Endothelial cell (in vitro differentiated cells): ENCODE data around the gene DUSP14. TPM values are rescaled to one million over a fixed set of nuclear protein-coding genes. Genes with fewer than 3 reads are reported as not detected.
A peak's percentile ranks its signal among the peaks of the same experiment; 100 is the strongest.

Experiments used
- DNase-seq: peaks from one replicate; pipeline ENCODE4 v3.0.0; 2021; ENCODE audit warnings: low spot score
- H3K27ac Mint-ChIP-seq: one replicate; pipeline ENCODE4 v1.8.0; 2021; ENCODE audit warnings: mixed read lengths, inconsistent platforms; ENCODE audit not compliant: unreplicated experiment
- H3K27me3 Mint-ChIP-seq: one replicate; pipeline ENCODE4 v1.8.0; 2021; ENCODE audit warnings: mild to moderate bottlenecking, moderate library complexity, mixed read lengths, inconsistent platforms; ENCODE audit not compliant: unreplicated experiment
- H3K36me3 Mint-ChIP-seq: one replicate; pipeline ENCODE4 v1.8.0; 2021; ENCODE audit warnings: mild to moderate bottlenecking, low read depth, mixed read lengths, inconsistent platforms; ENCODE audit not compliant: unreplicated experiment
- H3K4me1 Mint-ChIP-seq: one replicate; pipeline ENCODE4 v1.8.0; 2021; ENCODE audit warnings: mild to moderate bottlenecking, mixed read lengths, inconsistent platforms; ENCODE audit not compliant: unreplicated experiment
- H3K4me3 Mint-ChIP-seq: one replicate; pipeline ENCODE4 v1.8.0; 2021; ENCODE audit warnings: mild to moderate bottlenecking, mixed read lengths, inconsistent platforms; ENCODE audit not compliant: unreplicated experiment
- H3K9me3 Mint-ChIP-seq: one replicate; pipeline ENCODE4 v1.8.0; 2021; ENCODE audit warnings: mixed read lengths, inconsistent platforms; ENCODE audit not compliant: unreplicated experiment
- total RNA-seq: library from RNA; stranded (reverse); fragmentation: NEBNext Ultra II Directional; extraction: Animal tissue kit (Norgen Biotek cat#: 25700); gene quantifications from one replicate; pipeline ENCODE4 v1.2.1, GENCODE V29; 2021; ENCODE audit not compliant: unreplicated experiment
- TF ChIP-seq, protein P1 (sequence below): fragments of 200-600 bp; sonication (generic); IDR thresholded peaks from one replicate; pipeline ENCODE4 v1.5.0; 2021; ENCODE audit warnings: antibody characterized with exemption; ENCODE audit not compliant: unreplicated experiment

DUSP14 gene
- total RNA-seq, 1 donor from 2014 or later, result 23.0 TPM

DNA sequence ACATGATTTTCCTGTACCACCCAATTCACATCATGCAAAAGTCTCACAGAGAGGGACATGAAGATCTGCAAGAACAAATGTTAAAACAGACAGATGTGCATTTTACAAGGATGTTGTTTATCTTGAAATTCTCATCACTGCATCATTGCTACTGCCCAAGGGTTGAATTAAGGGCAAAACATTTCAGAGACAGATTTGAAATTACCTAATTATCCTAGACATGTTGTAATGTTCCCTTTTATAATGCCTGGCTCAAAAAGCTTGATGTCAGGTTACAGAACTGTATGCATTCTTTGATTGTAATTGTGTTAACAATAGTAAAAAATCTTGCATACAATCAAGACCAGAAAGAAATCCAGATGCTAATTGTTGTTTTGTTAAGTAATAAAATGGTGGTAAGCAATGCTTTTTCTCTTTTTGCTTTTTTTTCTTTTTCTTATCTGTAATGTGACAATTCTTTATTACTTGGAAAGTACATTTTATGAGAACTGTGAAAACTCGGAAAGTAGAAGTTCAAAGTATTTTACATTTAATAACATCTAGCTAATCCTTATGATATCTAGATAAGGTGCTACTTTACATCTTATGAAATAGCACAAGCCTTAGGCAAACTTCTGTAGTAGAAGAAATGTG lies 3.6 kb upstream of the DUSP14 start:
- DNase-seq, result no peak
- H3K36me3 Mint-ChIP-seq, result peaks cover 4% of the 10 kb centered on the region
- H3K27me3 Mint-ChIP-seq, result peaks cover 5% of the 10 kb centered on the region
- peaks cover 35% of the 10 kb centered on the region for H3K4me1 Mint-ChIP-seq
- TF ChIP-seq, protein P1, sequence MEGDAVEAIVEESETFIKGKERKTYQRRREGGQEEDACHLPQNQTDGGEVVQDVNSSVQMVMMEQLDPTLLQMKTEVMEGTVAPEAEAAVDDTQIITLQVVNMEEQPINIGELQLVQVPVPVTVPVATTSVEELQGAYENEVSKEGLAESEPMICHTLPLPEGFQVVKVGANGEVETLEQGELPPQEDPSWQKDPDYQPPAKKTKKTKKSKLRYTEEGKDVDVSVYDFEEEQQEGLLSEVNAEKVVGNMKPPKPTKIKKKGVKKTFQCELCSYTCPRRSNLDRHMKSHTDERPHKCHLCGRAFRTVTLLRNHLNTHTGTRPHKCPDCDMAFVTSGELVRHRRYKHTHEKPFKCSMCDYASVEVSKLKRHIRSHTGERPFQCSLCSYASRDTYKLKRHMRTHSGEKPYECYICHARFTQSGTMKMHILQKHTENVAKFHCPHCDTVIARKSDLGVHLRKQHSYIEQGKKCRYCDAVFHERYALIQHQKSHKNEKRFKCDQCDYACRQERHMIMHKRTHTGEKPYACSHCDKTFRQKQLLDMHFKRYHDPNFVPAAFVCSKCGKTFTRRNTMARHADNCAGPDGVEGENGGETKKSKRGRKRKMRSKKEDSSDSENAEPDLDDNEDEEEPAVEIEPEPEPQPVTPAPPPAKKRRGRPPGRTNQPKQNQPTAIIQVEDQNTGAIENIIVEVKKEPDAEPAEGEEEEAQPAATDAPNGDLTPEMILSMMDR, result no peak
- H3K9me3 Mint-ChIP-seq, result no peaks in the 10 kb centered on the region
- no peak overlapping the region for H3K27ac Mint-ChIP-seq
- no peak overlapping the region for H3K4me3 Mint-ChIP-seq

DNA sequence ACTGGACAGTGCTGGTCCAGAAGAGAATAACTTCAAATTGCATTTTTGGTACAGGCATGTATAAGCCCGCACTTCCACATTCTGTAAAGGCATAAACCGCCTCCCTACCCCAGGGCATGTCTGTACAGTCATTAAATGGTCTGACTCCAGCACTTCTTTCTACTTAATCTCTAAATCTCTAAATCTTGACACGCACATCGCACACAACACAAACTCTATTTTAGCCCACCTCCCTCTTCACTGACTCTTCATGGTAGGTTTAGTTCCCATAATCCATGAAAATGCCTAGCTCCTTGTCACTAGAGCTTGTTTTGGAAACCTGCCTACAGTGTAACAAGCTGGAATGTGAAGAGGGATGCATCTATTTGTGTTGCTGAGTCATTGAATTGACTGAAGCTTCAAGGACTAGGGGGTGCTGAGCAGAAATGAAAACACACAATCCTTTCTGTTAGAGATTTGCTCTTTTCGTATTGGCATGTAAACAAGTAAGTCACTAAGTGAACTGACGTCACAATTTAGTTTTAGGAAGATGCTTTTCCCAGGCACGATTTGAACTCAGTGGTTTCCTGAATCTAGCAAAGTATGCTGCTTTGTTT lies 1.6 kb upstream of the DUSP14 start:
- Mint-ChIP-seq H3K4me3 (peak overlapping the region; percentile 91), H3K9me3 (no peaks in the 10 kb centered on the region), H3K27me3 (peaks cover 8% of the 10 kb centered on the region), H3K27ac (no peak overlapping the region), H3K4me1 (peaks cover 33% of the 10 kb centered on the region), H3K36me3 (peaks cover 4% of the 10 kb centered on the region)
- no peak for DNase-seq
- TF ChIP-seq, protein P1, result no peak

DNA sequence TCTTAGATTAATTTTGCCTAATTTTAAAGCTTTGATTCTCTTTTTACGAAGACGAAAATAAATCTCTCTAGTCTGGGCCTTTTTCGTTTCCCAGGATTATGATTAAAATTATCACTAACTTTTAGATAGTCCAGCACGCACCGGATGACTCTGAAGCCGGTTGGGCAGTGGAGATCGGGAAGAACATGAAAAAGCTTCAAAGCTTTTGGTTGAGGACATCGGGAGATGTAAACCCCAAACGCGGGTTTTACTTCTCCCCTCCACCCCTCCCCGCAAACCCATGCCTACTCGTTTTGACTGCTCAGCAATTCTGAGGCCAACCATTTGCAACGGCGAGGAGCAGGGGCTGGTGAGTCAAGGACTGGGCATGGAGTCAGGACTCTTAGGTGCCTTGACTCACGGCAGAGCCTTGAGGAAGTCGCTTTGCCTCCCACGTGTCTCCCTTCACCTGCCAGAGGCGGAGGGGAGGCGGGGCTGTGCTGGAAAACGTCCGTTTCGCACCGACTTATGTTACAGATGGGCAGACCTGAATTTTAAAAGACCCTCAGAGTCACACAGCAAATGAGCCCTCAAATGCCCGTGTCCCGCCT lies 989 bp upstream of the DUSP14 start:
- TF ChIP-seq, protein P1, result no peak
- H3K27ac Mint-ChIP-seq, result no peak overlapping the region
- peaks cover 27% of the 10 kb centered on the region for H3K4me1 Mint-ChIP-seq
- H3K9me3 Mint-ChIP-seq, result no peaks in the 10 kb centered on the region
- peaks cover 8% of the 10 kb centered on the region for H3K27me3 Mint-ChIP-seq
- DNase-seq, result peak; percentile 11
- peak overlapping the region; percentile 91 for H3K4me3 Mint-ChIP-seq
- H3K36me3 Mint-ChIP-seq, result peaks cover 4% of the 10 kb centered on the region

DNA sequence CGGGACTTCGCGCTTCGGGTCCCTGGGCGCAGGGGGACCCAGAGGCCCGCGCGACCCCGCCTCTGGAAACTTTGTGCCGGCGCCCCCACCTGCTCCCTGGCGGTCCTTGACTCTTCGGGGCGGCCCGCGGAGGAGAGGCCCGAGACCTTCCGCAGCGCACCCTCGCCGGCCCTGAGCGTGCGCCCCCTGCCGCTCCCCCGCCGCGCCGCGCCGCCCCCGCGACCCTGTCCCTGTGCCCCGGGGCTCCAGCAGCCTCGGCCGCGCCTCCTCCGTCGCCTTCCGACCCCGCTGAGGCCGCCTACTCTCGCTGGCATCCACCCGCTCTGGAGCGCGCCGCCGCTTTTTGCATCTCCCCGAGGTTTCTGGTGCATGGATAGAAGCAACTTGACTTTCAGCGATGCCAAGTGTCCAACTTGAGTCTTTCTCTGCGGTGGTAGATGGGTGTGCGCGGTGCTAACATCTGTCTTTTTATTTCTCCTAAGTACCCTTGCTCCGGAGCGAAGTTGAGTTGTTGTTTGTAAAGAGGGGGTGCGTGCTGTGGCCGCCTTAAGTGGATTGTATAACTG lies 414 bp downstream of the DUSP14 start:
- peaks cover 24% of the 10 kb centered on the region for H3K4me1 Mint-ChIP-seq
- H3K4me3 Mint-ChIP-seq, result peak overlapping the region; percentile 97
- H3K9me3 Mint-ChIP-seq, result no peaks in the 10 kb centered on the region
- H3K27ac Mint-ChIP-seq, result peak overlapping the region; percentile 85
- DNase-seq, result peak; percentile 80
- peaks cover 4% of the 10 kb centered on the region for H3K36me3 Mint-ChIP-seq
- TF ChIP-seq, protein P1, result peak; percentile 70
- H3K27me3 Mint-ChIP-seq, result peaks cover 8% of the 10 kb centered on the region
